IMR-90 (cell line): ENCODE data around the gene GSN.

ENCODE experiments used
- BHLHE40 ChIP-seq: fragments of 150-350 bp; IDR thresholded peaks from 2 replicates; pipeline ENCODE4 v1.6.1; 2016; ENCODE audit warnings: mild to moderate bottlenecking, low read depth, low read length
- CEBPB ChIP-seq: IDR thresholded peaks from 2 replicates; pipeline ENCODE4 v1.6.1; 2012; ENCODE audit warnings: low read depth, low read length, improper control_type of control experiment
- CHD1 ChIP-seq: IDR thresholded peaks from 2 replicates; pipeline ENCODE4 v1.6.1; 2012; ENCODE audit warnings: low read depth, low read length, improper control_type of control experiment
- MAFK ChIP-seq: IDR thresholded peaks from 2 replicates; pipeline ENCODE4 v1.6.1; 2012; ENCODE audit warnings: low read depth, low read length, improper control_type of control experiment
- MAZ ChIP-seq: IDR thresholded peaks from 2 replicates; pipeline ENCODE4 v1.6.1; 2012; ENCODE audit warnings: low read depth, mild to moderate bottlenecking, low read length, improper control_type of control experiment, moderate library complexity, borderline replicate concordance
- MXI1 ChIP-seq: IDR thresholded peaks from 2 replicates; pipeline ENCODE4 v1.6.1; 2012; ENCODE audit warnings: low read depth, mild to moderate bottlenecking, low read length, moderate library complexity, borderline replicate concordance
- NFE2L2 ChIP-seq: fragments of 150-350 bp; IDR thresholded peaks from 2 replicates; pipeline ENCODE4 v1.6.1; 2016; ENCODE audit warnings: low read depth, mild to moderate bottlenecking, low read length
- POLR2A ChIP-seq: IDR thresholded peaks from 2 replicates; pipeline ENCODE4 v1.6.1; 2012; ENCODE audit warnings: mild to moderate bottlenecking, low read depth, low read length
- RAD21 ChIP-seq: IDR thresholded peaks from 2 replicates; pipeline ENCODE4 v1.6.1; 2012; ENCODE audit warnings: low read length, improper control_type of control experiment
- SMC3 ChIP-seq: fragments of 150-350 bp; IDR thresholded peaks from 2 replicates; pipeline ENCODE4 v1.6.1; 2016; ENCODE audit warnings: low read depth, mild to moderate bottlenecking, antibody characterized with exemption, low read length, moderate library complexity
- TF ChIP-seq, protein P1 (sequence below): conservative IDR thresholded peaks from 2 replicates; pipeline ENCODE4 v1.5.1; 2012; ENCODE audit warnings: mild to moderate bottlenecking, low read depth, low read length, improper control_type of control experiment
- TF ChIP-seq, protein P2 (sequence below): fragments of 150-350 bp; IDR thresholded peaks from 2 replicates; pipeline ENCODE4 v1.6.1; 2017; ENCODE audit warnings: mild to moderate bottlenecking, antibody characterized with exemption, low read length, low read depth
- TF ChIP-seq, protein P3 (sequence below): fragments of 150-350 bp; IDR thresholded peaks from 2 replicates; pipeline ENCODE4 v1.6.1; 2016; ENCODE audit warnings: low read depth, mild to moderate bottlenecking, low read length, moderate library complexity, borderline replicate concordance

DNA sequence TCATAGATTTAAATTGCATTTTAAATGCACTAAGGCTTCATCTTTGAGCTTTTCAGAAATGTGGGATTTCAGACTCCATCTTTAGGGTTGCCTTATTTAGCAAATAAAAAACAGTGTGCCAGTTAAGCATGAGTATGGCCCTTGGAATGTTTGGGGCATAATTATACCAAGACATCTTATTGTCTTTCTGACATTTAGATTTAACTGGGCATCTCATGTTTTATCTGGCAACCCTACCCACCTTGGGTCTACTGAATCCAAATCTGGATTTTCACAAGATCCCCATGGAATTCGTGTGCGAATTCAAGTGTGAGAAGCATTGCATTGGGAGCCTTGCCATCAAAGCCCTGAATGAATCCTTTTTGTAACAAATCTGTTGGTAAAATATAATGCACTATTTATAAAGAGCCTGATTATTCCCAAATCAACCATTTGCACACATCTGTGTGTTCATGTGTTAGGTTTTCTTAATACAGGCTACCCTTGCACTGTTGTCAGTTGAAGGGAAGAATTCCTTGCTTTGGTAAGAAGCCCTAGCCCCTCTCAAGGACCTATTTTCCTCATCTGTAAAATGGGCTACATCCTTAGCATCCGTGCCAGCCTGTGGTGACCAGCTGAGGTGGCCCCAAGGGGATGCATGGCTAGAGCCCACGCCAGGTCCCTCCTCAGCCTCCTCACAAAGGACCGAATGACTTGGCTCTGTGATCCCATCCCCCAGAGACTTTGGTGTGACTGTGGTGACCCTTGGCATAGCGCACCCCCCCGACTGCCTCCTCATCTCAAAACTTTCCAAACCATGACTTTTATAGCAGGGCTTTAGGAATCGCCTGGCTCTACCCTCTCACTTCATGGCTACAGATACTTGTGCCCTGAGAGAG lies 8.1 kb downstream of the GSN start:
- TF ChIP-seq, protein P1, sequence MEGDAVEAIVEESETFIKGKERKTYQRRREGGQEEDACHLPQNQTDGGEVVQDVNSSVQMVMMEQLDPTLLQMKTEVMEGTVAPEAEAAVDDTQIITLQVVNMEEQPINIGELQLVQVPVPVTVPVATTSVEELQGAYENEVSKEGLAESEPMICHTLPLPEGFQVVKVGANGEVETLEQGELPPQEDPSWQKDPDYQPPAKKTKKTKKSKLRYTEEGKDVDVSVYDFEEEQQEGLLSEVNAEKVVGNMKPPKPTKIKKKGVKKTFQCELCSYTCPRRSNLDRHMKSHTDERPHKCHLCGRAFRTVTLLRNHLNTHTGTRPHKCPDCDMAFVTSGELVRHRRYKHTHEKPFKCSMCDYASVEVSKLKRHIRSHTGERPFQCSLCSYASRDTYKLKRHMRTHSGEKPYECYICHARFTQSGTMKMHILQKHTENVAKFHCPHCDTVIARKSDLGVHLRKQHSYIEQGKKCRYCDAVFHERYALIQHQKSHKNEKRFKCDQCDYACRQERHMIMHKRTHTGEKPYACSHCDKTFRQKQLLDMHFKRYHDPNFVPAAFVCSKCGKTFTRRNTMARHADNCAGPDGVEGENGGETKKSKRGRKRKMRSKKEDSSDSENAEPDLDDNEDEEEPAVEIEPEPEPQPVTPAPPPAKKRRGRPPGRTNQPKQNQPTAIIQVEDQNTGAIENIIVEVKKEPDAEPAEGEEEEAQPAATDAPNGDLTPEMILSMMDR = no peak
- TF ChIP-seq BHLHE40 = no peak
- no peak for TF ChIP-seq MAFK
- TF ChIP-seq POLR2A = no peak
- TF ChIP-seq SMC3 = no peak
- TF ChIP-seq RAD21 = no peak
- no peak for TF ChIP-seq MXI1
- TF ChIP-seq, protein P2, sequence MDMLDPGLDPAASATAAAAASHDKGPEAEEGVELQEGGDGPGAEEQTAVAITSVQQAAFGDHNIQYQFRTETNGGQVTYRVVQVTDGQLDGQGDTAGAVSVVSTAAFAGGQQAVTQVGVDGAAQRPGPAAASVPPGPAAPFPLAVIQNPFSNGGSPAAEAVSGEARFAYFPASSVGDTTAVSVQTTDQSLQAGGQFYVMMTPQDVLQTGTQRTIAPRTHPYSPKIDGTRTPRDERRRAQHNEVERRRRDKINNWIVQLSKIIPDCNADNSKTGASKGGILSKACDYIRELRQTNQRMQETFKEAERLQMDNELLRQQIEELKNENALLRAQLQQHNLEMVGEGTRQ = no peak
- TF ChIP-seq MAZ = no peak
- no peak for TF ChIP-seq NFE2L2
- TF ChIP-seq CHD1 = no peak
- TF ChIP-seq, protein P3, sequence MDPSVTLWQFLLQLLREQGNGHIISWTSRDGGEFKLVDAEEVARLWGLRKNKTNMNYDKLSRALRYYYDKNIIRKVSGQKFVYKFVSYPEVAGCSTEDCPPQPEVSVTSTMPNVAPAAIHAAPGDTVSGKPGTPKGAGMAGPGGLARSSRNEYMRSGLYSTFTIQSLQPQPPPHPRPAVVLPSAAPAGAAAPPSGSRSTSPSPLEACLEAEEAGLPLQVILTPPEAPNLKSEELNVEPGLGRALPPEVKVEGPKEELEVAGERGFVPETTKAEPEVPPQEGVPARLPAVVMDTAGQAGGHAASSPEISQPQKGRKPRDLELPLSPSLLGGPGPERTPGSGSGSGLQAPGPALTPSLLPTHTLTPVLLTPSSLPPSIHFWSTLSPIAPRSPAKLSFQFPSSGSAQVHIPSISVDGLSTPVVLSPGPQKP = no peak
- TF ChIP-seq CEBPB = no peak
